Dedifferentiated amniotic fluid mesenchymal stem cell (primary cell): ENCODE data around the gene CLMP.
A peak's percentile ranks its signal among the peaks of the same experiment; 100 is the strongest.
"Not testable (repeated sequence)": the region's sequence is repeated elsewhere in the genome, so short reads cannot be mapped to it uniquely, and the experiment has no call there.

Source experiments
- DNase-seq: peaks from one replicate; pipeline ENCODE4 v3.0.0-alpha.2; 2016; ENCODE audit errors: extremely low spot score

The CLMP gene

GRCh38 chr11:123168955-123169484, 26.0 kb downstream of the CLMP start:
- DNase-seq: no peak

GRCh38 chr11:123168241-123168640, 26.8 kb downstream of the CLMP start:
- no peak for DNase-seq

GRCh38 chr11:123166071-123166559, 28.9 kb downstream of the CLMP start:
- DNase-seq: no peak

- DNase-seq: no peak
Observed at GRCh38 chr11:123164732-123165450, 30.2 kb downstream of the CLMP start.

GRCh38 chr11:123163621-123164020, 31.4 kb downstream of the CLMP start:
- no peak for DNase-seq

- no peak for DNase-seq
Observed at GRCh38 chr11:123161376-123162030, 33.5 kb downstream of the CLMP start.

DNA sequence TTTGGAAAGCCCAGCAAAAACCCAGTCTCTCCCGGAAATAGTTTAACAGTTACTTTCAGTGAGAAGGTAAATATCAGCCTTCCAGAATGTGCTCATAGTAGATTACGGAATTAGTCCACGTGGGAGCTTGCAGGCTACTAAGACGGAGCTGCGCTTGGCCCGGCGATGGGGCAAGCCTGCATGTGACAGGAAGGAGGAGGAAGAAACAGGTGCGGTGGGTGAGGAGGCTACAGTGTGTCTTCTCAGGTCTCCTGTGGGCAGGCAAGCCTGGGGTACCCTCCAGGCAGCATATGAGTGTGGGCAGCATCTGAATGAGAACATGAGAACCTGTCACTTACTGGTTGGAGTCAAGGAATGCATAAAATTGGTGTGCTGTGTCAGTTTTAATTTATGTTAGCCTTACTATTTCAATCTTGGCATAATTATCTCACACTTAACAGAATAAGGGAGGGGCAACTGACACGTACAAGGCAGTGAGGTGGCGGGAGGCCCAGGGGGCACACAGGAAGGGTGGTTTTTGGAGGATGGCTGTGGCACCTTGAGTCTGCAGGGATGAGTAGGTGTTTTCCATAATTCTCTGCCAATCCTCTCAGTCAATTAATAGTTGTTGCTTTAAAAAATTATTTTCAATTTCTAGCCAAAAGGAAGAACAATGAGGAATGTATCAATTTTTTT, 35.7 kb downstream of the CLMP start:
- no peak for DNase-seq

DNA sequence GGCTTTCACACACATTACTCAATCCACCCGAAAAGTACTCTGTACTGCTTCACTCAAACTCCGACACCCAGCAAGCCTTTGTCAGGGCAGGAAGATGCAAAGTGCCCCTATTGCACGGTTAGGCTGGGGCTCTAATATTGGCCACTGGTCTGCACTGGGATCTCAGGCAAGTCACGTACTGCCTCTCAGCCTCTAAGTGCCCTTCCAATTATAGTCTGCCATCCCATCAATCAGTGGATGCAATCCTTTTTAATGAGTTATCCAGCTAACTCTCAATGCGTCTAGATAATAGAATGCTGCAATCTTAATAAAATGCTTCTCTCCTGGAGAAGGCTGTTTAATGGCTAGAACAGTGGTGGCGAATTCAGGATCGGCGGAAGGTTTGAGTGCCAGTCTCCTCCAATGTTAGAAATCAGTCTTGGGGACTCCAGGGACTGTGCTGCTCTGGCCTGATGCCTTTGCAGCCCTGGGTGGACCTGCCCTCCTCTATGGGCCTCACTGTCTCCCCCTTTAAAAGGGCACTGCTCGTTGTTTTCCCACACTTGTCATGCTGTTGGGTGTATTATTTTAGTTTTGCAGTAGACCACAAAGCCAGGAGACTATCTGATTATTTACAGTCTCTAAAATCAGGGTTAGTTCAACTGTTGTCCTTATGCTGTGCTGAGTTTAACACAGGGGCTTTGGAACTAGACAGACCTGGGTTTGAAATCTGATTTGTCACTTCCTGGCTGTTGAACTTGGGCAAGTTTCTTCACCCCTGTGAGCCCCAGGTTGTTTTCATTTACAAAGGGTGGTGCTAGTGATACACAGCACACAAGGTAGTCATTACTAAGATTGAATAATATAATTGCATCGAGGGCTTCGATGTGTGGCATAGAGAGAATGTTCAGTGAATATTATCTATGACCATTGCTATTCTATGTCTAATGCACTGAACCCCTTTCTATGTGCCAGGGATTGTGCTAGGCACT, 36.7 kb downstream of the CLMP start:
- no peak for DNase-seq

- peak; percentile 34 for DNase-seq
Observed at GRCh38 chr11:123152951-123153350, 42.1 kb downstream of the CLMP start.

GRCh38 chr11:123152346-123152745, 42.7 kb downstream of the CLMP start:
- not testable (repeated sequence) for DNase-seq

DNA sequence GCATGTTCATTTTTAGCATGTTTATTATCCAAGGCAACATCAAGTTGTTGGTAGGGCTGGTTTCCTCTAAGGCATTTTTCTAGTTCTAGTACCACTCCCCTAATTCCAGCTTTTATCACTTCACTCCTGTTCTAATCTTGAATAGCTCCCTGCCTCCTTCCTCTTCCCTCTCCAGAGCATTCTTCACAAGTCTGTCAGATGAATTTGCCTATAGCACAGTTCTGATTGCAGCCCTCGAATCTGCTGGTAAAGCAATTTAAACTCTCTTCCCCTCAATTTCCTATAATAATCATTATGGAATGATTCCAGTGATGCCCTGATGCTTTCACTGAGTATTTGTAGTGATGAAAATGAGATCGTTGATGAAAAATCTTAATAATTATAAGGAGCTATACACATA, 43.3 kb downstream of the CLMP start:
- DNase-seq: no peak

DNA sequence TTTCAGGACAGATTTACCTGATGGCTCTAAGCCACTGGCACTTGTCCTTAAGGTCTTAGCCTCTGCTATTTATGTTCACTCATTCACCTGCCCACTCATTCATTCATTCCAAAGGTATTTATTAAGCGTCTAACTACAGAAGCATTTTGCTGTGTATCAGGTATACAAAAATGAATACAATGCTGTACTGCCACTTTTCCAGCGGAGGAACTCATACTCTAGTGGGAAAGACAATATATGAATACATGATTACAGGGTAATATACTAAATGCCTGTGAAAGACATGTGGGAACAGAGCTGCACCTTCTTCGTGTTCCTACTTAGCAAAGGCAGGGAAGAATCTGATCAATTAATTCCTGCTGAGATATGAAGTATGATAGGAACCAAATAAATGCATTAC, 43.7 kb downstream of the CLMP start:
- no peak for DNase-seq

- DNase-seq: no peak
Observed at GRCh38 chr11:123150882-123151281, 44.2 kb downstream of the CLMP start.

- no peak for DNase-seq
Observed at GRCh38 chr11:123148965-123149364, 46.1 kb downstream of the CLMP start.

- DNase-seq: no peak
Observed at GRCh38 chr11:123145661-123146060, 49.4 kb downstream of the CLMP start.

GRCh38 chr11:123145220-123145619, 49.8 kb downstream of the CLMP start:
- DNase-seq: peak; percentile 34

- DNase-seq: no peak
Observed at GRCh38 chr11:123144707-123145106, 50.3 kb downstream of the CLMP start.

DNA sequence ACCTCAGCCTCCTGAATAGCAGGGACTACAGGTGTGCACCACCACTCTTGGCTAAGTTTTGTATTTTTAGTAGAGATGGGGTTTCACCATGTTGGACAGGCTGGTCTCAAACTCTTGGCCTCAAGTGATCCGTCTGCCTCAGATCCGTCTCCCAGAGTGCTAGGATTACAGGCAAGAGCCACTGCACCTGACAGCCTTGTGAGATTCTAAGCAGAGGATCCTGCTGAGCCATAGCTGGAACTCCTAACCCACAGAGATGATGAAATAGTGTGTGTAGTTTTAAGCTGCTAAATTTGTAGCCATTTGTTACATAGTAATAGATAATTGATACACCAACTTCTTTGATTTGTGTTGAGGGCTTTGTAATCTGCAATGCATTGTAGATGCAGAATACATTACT, 51.1 kb downstream of the CLMP start:
- no peak for DNase-seq

GRCh38 chr11:123143476-123143875, 51.6 kb downstream of the CLMP start:
- no peak for DNase-seq

- DNase-seq: no peak
Observed at GRCh38 chr11:123139206-123139605, 55.8 kb downstream of the CLMP start.
